ENCODE measurements around the gene RDH8.

DNA sequence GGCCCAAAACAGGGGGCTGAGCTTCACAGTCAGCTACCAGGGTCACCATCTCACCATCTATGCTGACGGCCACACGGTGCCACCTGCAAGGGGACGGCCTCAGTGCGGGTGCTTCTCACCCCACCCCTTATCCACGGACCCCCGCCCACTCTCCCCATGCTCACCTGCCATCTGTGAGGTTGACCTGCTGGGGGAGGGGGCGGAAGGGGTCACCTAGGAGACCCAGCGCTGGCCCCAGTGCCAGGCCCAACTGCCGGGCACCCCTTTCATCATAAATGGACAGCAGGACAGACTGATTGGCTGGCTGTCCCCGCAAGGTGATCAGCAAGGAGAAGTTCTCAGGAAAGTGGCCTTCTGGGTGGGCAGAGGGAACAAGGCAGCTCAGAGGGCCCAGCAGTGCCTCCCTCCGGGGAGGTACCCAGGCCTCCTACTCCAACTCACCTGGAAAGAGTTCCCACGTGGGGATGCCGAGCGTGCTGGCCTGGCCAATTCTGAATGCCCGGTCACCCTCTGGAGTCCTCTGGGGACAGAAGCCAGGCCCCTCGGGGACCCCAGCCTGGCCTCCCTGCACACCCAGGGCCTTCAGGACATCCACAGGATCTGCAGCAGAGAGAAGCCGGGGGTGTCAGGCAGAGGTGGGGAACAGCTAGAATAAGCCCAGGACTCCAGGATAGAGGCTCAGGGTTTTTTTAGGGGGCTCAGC is 7.5 kb upstream of the RDH8 start:
- TF ChIP-seq POLR2A (IDR thresholded peaks at IDR 0.05; ENCODE audit: low read length) (no peak), GATA1 (IDR thresholded peaks at IDR 0.05; ENCODE audit: low read depth, low read length) (no peak)
